Measurements from ENCODE around the gene GPANK1.

The GPANK1 gene

DNA sequence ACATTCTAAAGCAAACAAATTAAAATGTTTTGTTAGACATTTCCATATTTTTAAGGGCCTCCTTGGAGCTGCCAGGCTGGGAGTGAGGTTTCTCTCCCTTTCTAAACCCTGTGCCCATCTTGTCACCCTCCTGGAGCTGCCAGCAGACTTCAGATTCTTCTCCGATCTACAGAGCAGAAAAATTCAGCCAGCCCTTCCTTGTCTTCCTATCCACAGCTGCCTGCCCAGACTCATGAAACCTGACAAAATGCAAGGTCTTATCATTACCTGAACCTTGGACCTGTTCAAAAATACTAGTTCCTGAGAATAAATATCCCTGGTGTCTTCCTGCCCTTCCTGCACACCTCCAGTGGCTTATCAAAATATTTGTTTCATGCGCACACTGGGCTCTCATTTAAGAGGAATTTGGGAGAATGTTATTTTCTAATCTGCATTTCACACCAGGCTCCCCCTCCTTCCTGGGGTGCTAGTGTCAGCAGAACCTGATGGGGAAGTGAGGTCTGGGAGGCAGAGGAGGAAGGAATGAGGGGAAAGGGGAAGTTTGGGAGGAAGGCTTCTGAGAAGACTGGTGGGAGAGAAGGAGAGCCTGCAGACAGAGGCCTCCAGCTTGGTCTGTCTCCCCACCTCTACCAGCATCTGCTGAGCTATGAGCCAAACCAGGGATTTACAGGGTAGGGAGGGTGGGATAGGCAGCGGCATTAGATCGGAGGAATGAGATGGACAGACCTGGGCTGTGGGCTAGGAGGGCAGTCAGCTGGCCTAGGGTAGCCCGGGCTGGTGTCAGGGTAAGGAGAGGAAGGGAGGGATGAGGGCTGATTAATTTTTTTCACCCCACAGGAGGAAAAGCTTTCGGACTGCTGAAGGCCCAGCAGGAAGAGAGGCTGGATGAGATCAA is 49.9 kb downstream of the GPANK1 start, which contains the start of gene AIF1:
AIF1 (plus strand) TSS at position 551 of the 895 bp plus-strand sequence; CDS start at position 647, 96 bp downstream.
- FAIRE-seq, result no peak

- no peak for FAIRE-seq
Observed at GRCh38 chr6:31614075-31614619, 50.6 kb downstream of the GPANK1 start.

Data from A204.1 (cell line).